HG03342 (cell line): ENCODE results near the gene NACC2.
A peak's percentile ranks its signal among the peaks of the same experiment; 100 is the strongest.

ENCODE experiments used
- ATAC-seq: cut with Tn5 transposase; IDR thresholded peaks from one replicate; pipeline ENCODE4 v1.9.1; 2021; ENCODE audit warnings: mild to moderate bottlenecking, moderate library complexity; ENCODE audit not compliant: unreplicated experiment

Gene NACC2

GRCh38 chr9:135965124-135965756 lies 129.8 kb downstream of the NACC2 start:
- no peak for ATAC-seq

- ATAC-seq: no peak
Observed at GRCh38 chr9:135963938-135964337, 131.2 kb downstream of the NACC2 start.

- ATAC-seq: no peak
Observed at GRCh38 chr9:135963338-135963737, 131.8 kb downstream of the NACC2 start.

- ATAC-seq: no peak
Observed at GRCh38 chr9:135962696-135963307, 132.3 kb downstream of the NACC2 start.

GRCh38 chr9:135961811-135962695 lies 133.0 kb downstream of the NACC2 start:
- ATAC-seq: no peak

GRCh38 chr9:135961277-135961715 lies 133.8 kb downstream of the NACC2 start, which contains the start of gene UBAC1:
UBAC1 (minus strand) TSS chr9:135961373; CDS start chr9:135961162, 211 bp downstream.
- ATAC-seq: peak; percentile 87

- ATAC-seq: peak; percentile 23
Observed at GRCh38 chr9:135960411-135961276, 134.4 kb downstream of the NACC2 start.

GRCh38 chr9:135959814-135960213 lies 135.3 kb downstream of the NACC2 start:
- no peak for ATAC-seq

GRCh38 chr9:135958485-135958884 lies 136.6 kb downstream of the NACC2 start:
- ATAC-seq: no peak

- no peak for ATAC-seq
Observed at GRCh38 chr9:135957431-135957830, 137.7 kb downstream of the NACC2 start.

GRCh38 chr9:135956802-135957174 lies 138.3 kb downstream of the NACC2 start:
- ATAC-seq: no peak
